Gastroesophageal sphincter (tissue), 3 donors: Measurements from ENCODE around the gene OTOP3.

Source experiments
- EP300 ChIP-seq: sonication (generic); formaldehyde crosslinking; IDR thresholded peaks from one replicate; pipeline ENCODE4 v1.6.1; 2017; ENCODE audit warnings: antibody characterized with exemption, mild to moderate bottlenecking
- POLR2A ChIP-seq, 2 donors: fragments of 450-650 bp; IDR thresholded peaks; one replicate each; pipeline ENCODE4 v1.6.1; 2017; ENCODE audit warnings: antibody characterized with exemption in 2 of 2, mild to moderate bottlenecking in 2 of 2, moderate library complexity in 1 of 2
- TF ChIP-seq, protein P1 (sequence below), 4 experiments: fragments of 200-600 bp in 2 of 4; fragments of 450-650 bp in 2 of 4; sonication (generic) in 1 of 4; IDR thresholded peaks; one replicate each; pipeline ENCODE4 v1.5.1; 2017 to 2019; ENCODE audit warnings: antibody characterized with exemption in 4 of 4, mild to moderate bottlenecking in 2 of 4, moderate library complexity in 2 of 4

DNA sequence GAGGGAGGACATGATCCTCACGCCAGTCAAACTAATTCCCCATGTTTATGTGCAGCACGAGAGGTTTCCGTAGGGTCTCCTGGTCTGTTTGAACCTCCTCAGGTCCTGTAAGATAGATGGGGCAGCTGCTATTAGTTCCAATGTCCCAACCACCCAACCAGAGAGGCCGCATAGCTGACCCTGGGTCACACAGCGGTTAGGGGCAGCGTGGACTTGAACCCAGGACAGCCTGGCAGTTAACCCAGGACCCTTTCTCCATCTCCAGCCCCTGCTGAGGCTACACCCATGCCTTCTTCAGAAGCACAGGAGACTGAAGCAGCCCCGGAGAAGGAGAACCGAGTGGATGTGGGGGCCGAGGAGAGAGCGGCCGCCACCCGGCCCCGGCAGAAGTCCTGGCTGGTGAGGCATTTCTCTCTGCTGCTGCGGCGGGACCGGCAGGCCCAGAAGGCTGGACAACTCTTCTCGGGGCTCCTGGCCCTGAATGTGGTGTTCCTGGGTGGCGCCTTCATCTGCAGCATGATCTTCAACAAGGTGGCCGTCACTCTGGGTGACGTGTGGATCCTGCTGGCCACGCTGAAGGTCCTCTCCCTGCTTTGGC is 5.5 kb downstream of the OTOP3 start:
- TF ChIP-seq, protein P1, sequence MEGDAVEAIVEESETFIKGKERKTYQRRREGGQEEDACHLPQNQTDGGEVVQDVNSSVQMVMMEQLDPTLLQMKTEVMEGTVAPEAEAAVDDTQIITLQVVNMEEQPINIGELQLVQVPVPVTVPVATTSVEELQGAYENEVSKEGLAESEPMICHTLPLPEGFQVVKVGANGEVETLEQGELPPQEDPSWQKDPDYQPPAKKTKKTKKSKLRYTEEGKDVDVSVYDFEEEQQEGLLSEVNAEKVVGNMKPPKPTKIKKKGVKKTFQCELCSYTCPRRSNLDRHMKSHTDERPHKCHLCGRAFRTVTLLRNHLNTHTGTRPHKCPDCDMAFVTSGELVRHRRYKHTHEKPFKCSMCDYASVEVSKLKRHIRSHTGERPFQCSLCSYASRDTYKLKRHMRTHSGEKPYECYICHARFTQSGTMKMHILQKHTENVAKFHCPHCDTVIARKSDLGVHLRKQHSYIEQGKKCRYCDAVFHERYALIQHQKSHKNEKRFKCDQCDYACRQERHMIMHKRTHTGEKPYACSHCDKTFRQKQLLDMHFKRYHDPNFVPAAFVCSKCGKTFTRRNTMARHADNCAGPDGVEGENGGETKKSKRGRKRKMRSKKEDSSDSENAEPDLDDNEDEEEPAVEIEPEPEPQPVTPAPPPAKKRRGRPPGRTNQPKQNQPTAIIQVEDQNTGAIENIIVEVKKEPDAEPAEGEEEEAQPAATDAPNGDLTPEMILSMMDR (IDR thresholded peaks at IDR 0.05) = no peak
- TF ChIP-seq EP300 (no peak), POLR2A (IDR thresholded peaks at IDR 0.05) (no peak)
